Measurements from ENCODE around the gene SUGCT.

GRCh38 chr7:40647719-40648118, 512.9 kb downstream of the SUGCT start:
- TF ChIP-seq CTCF (conservative IDR thresholded peaks at IDR 0.05 in 1 of 2, IDR thresholded peaks at IDR 0.05 in 1 of 2; ENCODE audit: extremely low read depth in 1 of 2, insufficient read depth in 1 of 2, low read depth in 1 of 2, low read length in 2 of 2) (no peak), EZH2 (IDR thresholded peaks at IDR 0.05; ENCODE audit: borderline replicate concordance, low read length) (no peak)
